HepG2 (cell line): ENCODE results near the gene REC114.

Source experiments
- CTCF ChIP-seq: sonication (generic); formaldehyde crosslinking; IDR thresholded peaks from 2 replicates; pipeline ENCODE4 v1.5.0; 2020; ENCODE audit warnings: mild to moderate bottlenecking, missing genetic modification reagents, moderate library complexity
- MYNN ChIP-seq: sonication (generic); formaldehyde crosslinking; IDR thresholded peaks from 2 replicates; pipeline ENCODE4 v1.4.0; 2020; ENCODE audit warnings: mild to moderate bottlenecking, low read depth, missing genetic modification reagents
- NFE2L1 ChIP-seq: sonication (generic); formaldehyde crosslinking; IDR thresholded peaks from 2 replicates; pipeline ENCODE4 v1.4.0; 2020; ENCODE audit warnings: missing genetic modification reagents, mild to moderate bottlenecking, borderline replicate concordance
- NR1H2 ChIP-seq: sonication (generic); formaldehyde crosslinking; IDR thresholded peaks from 2 replicates; pipeline ENCODE4 v1.8.1; 2022; ENCODE audit warnings: low read depth, missing genetic modification reagents, borderline replicate concordance
- NR2C2 ChIP-seq: sonication (generic); formaldehyde crosslinking; IDR thresholded peaks from 2 replicates; pipeline ENCODE4 v1.4.0; 2020; ENCODE audit warnings: missing genetic modification reagents, mild to moderate bottlenecking, moderate library complexity, borderline replicate concordance
- POLR2A ChIP-seq, 2 experiments: IDR thresholded peaks; 2 replicates each; pipeline ENCODE4 v1.6.1; 2011; ENCODE audit warnings: low read depth in 2 of 2, low read length in 2 of 2, mild to moderate bottlenecking in 1 of 2, moderate library complexity in 1 of 2; ENCODE audit not compliant: insufficient read depth in 1 of 2
- POLR2AphosphoS5 ChIP-seq: IDR thresholded peaks from 2 replicates; pipeline ENCODE4 v1.6.1; 2012; ENCODE audit warnings: low read depth, low read length
- TEAD3 ChIP-seq: optimal IDR thresholded peaks from 2 replicates; pipeline ENCODE3; 2016; ENCODE audit warnings: borderline replicate concordance
- ZKSCAN8 ChIP-seq: IDR thresholded peaks from 2 replicates; pipeline ENCODE4 v1.6.1; 2016; ENCODE audit warnings: borderline replicate concordance, missing genetic modification reagents, missing compliant biosample characterization
- ZNF431 ChIP-seq: sonication (generic); formaldehyde crosslinking; IDR thresholded peaks from 2 replicates; pipeline ENCODE4 v1.9.0; 2022; ENCODE audit warnings: missing genetic modification reagents, low read depth, mild to moderate bottlenecking, borderline replicate concordance
- ZNF484 ChIP-seq: sonication (generic); formaldehyde crosslinking; IDR thresholded peaks from 2 replicates; pipeline ENCODE4 v1.5.1; 2020; ENCODE audit warnings: mild to moderate bottlenecking, low read depth, missing genetic modification reagents, borderline replicate concordance

- TF ChIP-seq TEAD3 (CRISPR knock-in tag) (no peak), NR1H2 (CRISPR knock-in tag) (no peak), MYNN (CRISPR knock-in tag) (no peak), ZNF431 (CRISPR knock-in tag) (no peak), ZKSCAN8 (CRISPR knock-in tag) (no peak), POLR2A (IDR thresholded peaks at IDR 0.05; ENCODE audit: insufficient read depth in 1 of 2, low read depth in 2 of 2, low read length in 2 of 2) (no peak), ZNF484 (CRISPR knock-in tag) (no peak), NR2C2 (no peak), POLR2AphosphoS5 (no peak), CTCF (CRISPR knock-in tag) (no peak), NFE2L1 (CRISPR knock-in tag) (no peak)
Measured at GRCh38 chr15:73495181-73495580, 52.2 kb downstream of the REC114 start.
